Suprapubic skin (tissue), 4 donors: Measurements from ENCODE around the gene CTSD.

ENCODE experiments used
- POLR2A ChIP-seq, 2 donors: fragments of 450-650 bp; IDR thresholded peaks; one replicate each; pipeline ENCODE4 v1.6.1; 2017; ENCODE audit warnings: antibody characterized with exemption in 2 of 2, mild to moderate bottlenecking in 2 of 2, moderate library complexity in 2 of 2
- POLR2AphosphoS5 ChIP-seq, 3 donors: sonication (generic); formaldehyde crosslinking; IDR thresholded peaks; one replicate each; pipeline ENCODE4 v1.6.1; 2017; ENCODE audit warnings: antibody characterized with exemption in 3 of 3
- TF ChIP-seq, protein P1 (sequence below), 2 donors: fragments of 200-600 bp in 1 of 2; fragments of 450-650 bp in 1 of 2; sonication (generic) in 1 of 2; IDR thresholded peaks; one replicate each; pipeline ENCODE4 v1.5.1; 2016 to 2019; ENCODE audit warnings: antibody characterized with exemption in 2 of 2, mild to moderate bottlenecking in 1 of 2, moderate library complexity in 1 of 2

DNA sequence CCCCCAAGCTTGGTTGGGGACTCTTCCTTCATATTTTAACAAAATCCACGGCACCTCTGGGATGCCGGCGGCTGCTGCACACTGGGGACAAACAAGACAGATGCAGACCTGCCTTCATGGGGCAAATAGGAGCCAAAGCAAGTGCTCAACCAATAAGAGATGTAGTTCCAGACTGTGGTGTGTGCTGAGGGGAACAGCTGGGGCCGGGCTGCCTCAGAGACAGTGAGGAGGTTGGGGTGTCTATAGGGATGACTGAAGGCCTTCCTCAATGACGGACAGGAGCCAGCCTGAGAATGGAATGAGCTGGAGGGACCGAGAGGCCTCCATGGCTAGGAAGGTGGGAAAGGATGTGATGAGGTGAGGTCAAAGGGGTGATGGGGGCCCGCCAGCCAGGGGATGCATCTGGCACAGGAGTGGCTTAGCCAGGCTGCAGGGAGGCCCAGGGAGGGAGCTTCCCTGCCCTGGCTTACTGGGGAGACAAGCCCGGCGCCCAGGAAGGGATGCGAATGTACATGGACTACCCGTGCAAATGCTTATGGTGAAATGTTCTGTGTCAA, 10.3 kb upstream of the CTSD start:
- TF ChIP-seq POLR2A (IDR thresholded peaks at IDR 0.05) (no peak), POLR2AphosphoS5 (IDR thresholded peaks at IDR 0.05) (no peak)
- TF ChIP-seq, protein P1, sequence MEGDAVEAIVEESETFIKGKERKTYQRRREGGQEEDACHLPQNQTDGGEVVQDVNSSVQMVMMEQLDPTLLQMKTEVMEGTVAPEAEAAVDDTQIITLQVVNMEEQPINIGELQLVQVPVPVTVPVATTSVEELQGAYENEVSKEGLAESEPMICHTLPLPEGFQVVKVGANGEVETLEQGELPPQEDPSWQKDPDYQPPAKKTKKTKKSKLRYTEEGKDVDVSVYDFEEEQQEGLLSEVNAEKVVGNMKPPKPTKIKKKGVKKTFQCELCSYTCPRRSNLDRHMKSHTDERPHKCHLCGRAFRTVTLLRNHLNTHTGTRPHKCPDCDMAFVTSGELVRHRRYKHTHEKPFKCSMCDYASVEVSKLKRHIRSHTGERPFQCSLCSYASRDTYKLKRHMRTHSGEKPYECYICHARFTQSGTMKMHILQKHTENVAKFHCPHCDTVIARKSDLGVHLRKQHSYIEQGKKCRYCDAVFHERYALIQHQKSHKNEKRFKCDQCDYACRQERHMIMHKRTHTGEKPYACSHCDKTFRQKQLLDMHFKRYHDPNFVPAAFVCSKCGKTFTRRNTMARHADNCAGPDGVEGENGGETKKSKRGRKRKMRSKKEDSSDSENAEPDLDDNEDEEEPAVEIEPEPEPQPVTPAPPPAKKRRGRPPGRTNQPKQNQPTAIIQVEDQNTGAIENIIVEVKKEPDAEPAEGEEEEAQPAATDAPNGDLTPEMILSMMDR (IDR thresholded peaks at IDR 0.05), result no peak
